ENCODE results near the gene LPAR1. TPM values are rescaled to one million over a fixed set of nuclear protein-coding genes. Genes with fewer than 3 reads are reported as not detected.
"Not testable (repeated sequence)": the region's sequence is repeated elsewhere in the genome, so short reads cannot be mapped to it uniquely, and the experiment has no call there.

LPAR1 gene
- total RNA-seq, 1 donor from 2014 or later = 26.4 TPM

DNA sequence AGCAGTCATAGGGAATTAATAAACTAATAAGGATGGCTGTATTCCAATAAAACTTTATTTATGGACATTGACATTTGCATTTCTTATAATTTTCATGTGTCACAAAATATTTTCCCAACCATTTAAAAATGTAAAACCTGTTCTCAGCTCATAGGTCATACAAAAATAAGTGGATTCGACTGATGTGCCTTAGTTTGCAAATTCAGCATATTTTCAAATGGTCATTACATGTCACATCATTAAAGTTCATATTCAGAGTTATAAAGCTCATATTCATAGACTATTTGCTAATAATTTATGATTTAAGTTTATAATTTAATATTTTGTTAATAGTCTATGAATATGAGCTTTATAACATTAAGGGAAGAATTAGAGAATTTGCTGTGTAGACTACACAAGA is 166.5 kb downstream of the LPAR1 start:
- no peak for DNase-seq

DNA sequence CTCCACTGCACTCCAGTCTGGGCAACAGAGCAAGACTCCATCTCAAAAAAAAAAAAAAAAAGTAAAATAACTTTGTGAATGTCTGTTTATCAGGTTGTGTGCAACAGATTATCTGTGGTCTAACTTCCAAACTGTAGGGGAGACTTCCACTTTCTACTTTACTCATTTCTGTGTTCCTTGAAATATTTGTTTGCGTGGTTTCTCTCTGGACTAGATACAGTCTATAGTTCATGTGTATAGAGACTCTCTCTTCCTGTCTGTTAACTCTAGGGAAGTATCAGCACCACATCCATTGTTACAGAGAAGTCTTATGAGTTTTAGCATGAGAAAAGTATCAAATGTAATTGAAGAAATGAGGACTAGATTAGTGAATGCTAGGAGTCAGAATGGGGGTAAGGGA is 168.3 kb downstream of the LPAR1 start:
- DNase-seq = no peak

DNA sequence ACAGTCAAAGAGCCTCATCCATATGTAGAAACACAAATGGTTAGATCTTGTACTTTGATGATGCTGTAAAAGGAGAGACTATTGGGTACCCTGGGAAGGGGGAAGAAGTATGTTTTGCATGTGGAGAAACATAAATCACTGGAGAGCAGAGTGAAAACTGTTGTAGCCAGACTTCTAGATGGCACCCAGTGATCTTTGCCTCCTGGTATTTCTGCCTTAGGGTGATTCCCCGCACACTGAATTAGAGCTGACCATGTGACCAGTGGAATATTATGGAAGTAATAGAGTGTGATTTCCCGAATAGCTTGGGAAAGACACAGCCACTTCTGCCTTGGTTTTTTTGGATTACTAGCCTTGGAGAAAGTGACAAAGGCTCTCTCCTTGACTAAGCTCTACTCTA is 174.3 kb downstream of the LPAR1 start:
- DNase-seq = no peak

DNA sequence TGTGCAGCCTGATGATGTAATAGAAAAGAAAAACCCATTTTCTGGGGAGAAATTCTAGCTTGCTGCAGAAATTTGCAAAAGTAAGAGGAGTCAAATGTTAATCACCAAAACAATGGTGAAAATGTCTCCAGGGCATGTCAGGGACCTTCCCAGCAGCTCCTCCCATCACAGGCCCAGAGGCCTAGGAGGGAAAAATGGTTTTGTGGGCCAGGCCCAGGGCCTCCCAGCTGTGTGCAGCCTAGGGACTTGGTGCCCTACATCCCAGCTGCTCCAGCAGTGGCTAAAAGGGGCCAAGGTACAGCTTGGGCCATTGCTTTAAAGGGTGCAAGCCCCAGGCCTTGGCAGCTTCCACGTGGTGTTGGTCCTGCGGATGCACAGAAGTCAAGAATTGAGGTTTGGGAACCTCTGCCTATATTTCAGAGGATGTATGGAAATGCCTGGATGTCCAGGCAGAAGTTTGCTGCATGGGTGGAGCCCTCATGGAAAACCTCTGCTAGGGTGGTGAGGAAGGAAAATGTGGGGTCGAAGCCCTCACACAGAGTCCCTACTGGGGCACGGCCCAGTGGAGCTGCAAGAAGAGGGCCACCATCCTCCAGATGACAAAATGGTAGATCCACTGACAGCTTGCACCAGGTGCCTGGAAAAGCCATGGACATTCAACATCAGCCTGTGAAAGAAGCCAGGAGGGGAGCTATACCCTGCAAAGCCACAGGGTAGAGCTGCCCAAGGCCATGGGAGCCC is 176.7 kb downstream of the LPAR1 start:
- not testable (repeated sequence) for DNase-seq

DNA sequence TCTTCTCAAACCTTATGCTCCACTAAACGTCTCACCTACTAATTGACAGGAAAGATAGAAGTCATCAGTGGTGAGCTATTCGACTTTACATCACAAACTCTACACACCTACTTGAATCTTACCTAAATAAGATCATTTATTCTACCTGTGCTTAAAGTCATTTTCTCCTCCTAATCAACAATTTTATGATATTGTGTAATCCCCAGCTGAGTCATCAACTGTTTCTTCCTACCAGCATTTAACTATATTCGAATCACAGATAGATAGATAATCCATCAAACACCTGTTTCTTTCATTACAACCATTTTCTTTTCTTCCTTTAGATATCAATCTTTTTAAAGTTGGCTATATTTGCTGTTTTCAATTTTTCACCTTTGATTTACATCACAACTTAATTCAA is 181.5 kb downstream of the LPAR1 start:
- no peak for DNase-seq

DNA sequence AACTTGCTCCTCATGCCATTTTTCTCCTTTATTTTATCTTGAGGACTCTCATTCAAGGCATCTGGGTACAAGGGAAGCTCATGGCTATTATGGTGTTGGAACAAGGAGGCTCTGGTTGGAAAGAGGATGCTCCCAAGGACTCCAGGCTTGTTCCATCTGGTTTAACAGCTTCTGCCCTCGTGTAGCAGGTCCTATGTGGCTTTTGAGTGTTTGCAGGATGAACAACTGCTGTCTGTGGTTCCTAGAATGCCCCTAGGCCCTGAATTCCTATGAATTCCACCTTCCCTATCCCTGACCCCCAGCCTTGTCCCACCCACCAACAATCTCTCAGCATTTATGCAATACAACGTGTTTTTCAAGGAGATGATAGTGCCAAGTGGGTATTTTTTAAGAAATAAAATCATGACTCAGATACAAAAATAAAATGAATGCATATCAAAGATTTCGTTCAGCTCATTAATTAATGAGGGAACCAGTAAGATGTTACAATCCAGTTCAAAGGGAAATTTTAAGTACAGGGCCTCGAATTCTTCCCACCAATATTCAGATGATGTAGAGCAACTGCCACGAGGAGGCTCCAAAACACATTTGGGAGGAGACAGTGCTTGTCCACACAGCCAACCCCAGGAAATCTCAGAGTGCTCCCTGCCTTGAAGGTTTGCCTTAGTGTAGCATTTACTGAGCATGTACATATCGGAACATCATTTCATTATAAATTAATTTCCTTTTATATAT is 187.7 kb downstream of the LPAR1 start:
- no peak for DNase-seq

DNA sequence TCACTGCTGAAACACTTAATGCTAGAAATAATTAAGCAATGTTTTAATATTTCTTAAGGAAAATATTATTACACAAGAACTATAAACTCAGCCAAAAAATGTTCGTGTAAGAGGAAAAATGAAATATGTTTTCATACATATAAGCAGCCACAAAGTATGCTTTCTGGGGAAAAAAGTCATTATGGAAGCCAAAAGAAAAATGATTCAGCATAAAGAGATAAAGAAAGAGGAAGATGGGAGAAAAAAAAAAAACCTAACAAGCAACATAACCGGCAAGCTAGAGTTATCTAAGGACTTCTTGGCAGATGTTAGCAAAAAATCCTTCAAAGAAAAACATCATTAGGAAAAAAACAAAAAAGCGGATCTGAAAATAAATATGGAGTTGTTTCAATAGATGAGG is 190.6 kb downstream of the LPAR1 start:
- no peak for DNase-seq

DNA sequence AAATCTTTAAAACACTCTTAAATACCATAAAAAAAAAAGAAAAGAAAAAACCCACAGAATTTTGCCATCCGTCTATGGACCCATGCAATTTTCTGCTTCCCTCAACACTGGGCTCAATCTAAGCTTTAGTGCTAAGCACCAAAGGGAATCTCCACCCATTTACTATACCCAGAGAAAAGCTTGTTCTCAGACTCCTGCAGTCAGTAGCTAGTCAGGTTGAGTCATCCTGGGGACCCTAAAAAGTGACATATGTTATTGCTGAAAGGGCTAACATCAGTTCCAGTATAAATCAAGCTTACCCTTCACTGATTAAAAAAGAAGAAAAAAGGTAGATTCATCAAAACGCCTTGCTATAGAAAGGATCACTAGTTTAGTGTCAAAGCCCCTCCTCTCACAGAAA is 192.1 kb downstream of the LPAR1 start:
- DNase-seq = no peak

DNA sequence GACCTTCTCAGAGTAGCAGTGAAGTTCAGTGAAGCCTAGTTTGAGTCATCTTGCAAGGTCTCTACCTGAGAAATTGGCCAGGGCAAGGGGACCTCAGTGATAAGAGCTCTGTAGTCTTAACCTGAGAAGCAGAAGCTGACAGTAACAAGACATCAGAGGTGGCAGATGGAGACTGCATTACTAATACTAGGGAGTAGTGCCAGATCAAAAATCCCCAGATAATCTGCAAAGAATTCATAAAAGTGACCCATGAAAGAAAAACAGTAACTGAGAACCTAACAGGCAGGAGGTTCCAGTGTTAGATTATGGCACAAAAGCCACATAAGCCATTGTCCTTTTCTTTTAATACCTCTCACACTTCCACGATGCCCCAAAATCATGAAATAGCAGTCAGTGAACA is 194.1 kb downstream of the LPAR1 start:
- no peak for DNase-seq

DNA sequence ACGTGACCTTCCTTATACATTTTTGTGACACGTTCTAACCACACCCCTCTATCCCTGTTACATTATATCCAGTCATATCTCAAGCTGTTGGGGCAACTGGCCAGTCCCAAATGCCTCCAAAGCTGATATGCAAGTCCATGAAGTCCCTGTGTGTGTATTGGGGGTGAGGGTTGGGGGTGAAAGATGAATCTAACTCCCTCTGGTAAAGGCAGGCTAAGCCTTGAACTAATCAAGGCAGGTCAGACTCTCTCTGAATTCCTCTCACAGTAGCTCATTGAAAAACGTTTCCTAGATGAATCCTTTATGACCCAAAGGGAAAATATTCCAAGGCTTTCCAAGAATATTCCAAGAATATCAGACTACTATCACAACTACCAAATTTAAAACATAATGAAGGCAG is 195.3 kb downstream of the LPAR1 start:
- no peak for DNase-seq

DNA sequence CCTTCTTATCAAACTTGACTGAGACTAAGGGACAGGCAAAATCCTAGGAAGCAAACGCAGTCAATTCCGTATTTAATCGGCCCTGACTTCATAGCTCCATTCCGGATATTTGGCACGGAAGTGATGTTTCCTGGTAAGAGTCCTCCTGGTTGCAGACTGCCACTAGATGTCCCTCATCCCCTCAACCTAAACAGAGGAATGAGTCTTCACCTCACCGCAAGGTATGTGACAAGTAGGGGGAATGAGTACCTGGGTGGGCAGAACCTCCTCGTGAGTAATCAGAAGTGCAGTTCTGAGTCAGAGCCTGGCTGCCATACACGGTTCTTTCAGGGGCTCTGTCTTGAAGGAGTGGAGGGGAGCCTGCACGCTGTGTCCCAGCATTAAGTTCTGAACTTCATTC is 196.1 kb downstream of the LPAR1 start:
- no peak for DNase-seq

DNA sequence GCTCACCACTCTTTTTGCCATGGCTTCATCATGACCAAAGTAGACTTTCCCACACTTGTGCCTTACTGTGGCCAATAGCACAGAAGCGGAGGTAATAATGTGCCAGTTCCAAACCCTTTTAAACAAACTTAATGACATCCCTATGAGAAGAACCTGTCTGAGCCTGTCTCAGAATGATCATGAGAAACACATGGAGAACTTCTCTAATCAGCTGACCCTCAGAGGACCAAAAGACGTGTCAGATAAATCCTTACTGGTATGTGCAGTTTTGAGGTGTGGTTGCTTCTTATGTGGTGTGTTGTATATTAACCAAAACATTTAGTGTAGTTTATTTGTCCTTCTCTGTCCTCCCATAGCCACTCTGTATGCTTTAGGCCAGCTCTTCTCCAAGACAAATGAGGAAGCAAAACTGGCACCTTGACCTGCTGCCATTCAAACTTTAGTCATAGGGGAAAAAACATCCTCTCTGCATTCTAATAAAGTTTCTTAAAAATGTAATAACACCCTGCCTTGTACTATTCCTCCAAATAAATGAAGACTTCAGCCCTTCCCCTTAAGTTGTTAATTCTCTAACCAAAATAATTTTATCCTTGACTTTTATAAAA is 200.8 kb downstream of the LPAR1 start:
- no peak for DNase-seq

DNA sequence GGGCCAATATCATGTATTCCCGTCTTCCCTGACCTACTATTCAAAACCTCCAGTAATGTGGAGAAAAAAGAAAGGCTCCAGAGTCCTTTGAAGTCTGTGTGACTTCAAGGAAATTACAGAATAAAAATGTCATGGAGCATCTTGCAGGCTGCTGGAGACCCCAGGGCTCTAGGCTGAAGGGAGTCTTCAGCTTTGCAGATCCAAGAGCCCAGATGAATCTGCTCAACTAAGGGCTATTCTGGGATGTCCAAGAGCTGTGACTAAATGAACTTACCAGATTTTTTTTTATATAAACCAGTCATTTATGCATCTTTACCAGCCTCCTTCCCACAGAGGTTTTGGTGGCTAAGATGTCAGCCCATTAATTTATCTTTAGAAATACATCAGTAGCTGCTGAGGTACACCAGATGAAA is 202.4 kb downstream of the LPAR1 start:
- DNase-seq = no peak

DNA sequence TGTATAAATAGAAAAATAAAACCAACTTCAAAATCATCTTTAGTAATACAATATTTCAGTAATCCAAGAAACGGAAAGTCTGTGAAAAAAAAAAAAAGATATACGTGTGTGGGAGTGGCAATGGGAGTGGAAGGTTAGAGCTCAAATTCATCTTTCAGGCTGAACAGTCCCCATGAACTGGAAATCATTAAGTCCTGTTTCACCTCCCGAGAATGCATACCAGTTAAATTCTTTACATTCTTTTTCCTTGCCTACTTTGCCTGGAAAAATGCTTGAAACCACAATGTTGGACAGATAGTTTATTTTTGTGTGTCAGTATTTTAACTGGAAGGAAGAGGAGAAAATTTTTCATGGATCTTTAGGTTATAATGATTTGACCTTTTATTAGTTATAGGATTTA is 202.9 kb downstream of the LPAR1 start:
- DNase-seq = no peak

DNA sequence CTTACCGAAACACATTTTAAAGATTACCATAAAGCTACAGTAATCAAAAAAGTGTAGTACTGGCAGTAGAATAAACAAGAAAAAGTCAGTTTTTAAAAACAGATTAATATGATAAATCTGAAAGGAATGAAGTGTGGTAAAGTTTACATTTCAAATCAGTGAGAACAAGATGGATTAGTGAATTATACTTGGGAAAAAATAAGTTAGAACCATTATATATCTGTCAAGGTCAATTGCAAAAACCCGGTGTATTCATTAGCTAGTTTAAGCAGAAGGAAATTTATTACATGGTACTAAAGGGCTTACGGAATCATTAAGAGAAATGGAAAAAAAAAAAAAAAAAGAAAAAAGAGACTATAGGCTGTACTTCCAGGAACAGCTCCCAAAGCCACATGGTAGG is 205.3 kb downstream of the LPAR1 start:
- DNase-seq = no peak

DNA sequence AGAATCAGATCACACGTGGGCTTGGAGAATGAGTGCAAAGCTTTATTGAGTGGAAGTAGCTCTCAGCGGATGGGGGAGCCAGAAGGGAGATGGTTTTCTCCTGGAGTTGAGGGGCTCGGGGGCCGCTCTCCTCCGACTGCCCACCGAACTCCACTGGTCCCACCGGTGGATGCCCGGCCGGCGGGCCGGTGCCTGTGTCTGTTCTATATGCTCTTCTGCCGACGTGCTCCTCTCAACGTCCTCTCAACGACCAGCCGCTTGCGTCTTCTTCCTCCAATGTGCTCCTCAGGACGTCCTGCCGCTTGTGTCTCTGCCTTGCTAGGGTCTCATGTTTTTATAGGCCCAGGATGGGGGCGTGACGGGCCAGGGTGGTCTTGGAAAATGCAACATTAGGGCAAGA is 207.8 kb downstream of the LPAR1 start:
- DNase-seq = no peak

DNA sequence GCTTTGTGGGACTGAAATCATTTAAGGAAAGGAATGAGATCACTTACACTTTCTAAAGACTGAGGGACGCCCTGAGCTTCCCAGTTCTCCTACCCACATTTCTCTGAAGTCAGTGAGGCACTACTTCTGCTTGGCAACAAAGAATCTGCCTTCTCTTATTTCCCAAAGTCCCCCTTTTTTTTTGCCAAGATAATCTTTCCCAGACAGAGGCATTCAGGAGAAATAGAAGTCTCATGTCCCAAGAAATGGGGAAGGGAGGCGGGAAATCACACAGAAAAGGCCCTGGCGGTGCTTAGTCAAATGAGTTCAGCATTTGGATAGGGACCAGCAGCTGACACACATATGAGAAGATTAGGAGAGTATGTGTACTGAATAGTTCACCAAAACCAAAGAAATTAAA is 210.0 kb downstream of the LPAR1 start:
- DNase-seq = no peak

DNA sequence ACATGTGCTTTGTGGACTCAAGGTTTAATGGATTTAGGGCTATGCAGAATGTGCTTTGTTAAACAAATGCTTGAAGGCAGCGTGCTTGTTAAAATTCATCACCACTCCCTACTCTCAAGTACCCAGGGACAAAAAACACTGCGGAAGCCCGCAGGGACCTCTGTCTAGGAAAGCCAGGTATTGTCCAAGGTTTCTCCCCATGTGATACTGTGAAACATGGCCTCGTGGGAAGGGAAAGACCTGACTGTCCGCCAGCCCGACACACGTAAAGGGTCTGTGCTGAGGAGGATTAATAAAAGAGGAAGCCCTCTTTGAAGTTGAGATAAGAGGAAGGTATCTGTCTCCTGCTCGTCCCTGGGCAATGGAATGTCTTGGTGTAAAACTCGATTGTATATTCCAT is 211.9 kb downstream of the LPAR1 start:
- DNase-seq = not testable (repeated sequence)

DNA sequence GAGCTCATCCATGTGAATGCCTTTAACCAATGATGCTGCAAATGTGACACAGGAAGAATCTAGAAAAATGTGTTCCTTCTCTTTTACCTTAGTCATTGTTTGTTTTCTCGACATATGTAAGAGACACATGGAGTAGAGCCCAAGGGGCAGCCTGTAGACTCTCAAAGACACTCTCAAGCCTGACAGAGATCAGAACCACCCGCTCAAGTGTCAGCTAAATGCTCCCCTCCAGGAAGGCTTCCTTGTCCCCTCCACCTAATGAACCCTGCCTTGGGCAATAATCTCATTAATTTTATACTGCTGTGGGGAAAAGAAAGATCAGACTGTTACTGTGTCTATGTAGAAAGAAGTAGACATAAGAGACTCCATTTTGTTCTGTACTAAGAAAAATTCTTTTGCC is 212.3 kb downstream of the LPAR1 start:
- DNase-seq = no peak

DNA sequence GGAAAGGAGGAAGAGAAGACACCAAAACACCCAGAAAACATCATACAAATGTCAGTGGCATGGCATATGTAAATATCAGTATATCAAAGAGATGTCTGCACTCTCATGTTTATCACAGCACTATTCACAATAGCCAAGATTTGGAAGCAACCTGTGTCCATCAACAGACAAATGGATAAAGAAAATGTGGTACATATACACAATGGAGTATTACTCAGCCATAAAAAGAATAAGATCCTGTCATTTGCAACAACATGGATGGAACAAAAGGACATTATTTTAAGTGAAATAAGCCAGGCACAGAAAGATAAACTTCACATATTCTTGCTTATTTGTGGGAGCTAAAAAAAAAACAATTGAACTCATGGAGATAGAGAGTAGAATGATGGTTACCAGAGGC is 213.1 kb downstream of the LPAR1 start:
- DNase-seq = not testable (repeated sequence)

Data from occipital lobe (tissue), 2 donors.